Caco-2 (cell line): ENCODE results near the gene TXNDC16. TPM values are rescaled to one million over a fixed set of nuclear protein-coding genes. Genes with fewer than 3 reads are reported as not detected.
"Not testable (repeated sequence)": the region's sequence is repeated elsewhere in the genome, so short reads cannot be mapped to it uniquely, and the experiment has no call there.

ENCODE experiments used
- BruUV-seq: library from RNA; stranded (reverse); fragments of 400-500 nt; replicated peaks from 2 replicates; lab custom pipeline; 2021; lab: Mats Ljungman, UMichigan
- CTCF ChIA-PET: fragments of 300-600 bp; sonication (Branson Sonifier 250); formaldehyde crosslinking; loops from one replicate; lab custom pipeline; 2022; ENCODE audit warnings: antibody characterized with exemption; lab: Charles Lee
- POLR2A ChIA-PET: fragments of 300-600 bp; sonication (Branson Sonifier 250); formaldehyde crosslinking; loops from one replicate; lab custom pipeline; 2022; ENCODE audit warnings: antibody characterized with exemption; lab: Charles Lee
- DNase-seq, 2 experiments: peaks; one replicate each; pipeline versions ENCODE4 v3.0.0 to v3.0.0-alpha.2; 2020 to 2022
- H3K27me3 ChIP-seq: replicated peaks from 2 replicates; pipeline ENCODE4 v1.6.0; 2011; ENCODE audit warnings: low read length; ENCODE audit not compliant: control insufficient read depth, insufficient read depth
- H3K36me3 ChIP-seq: 2 replicates; pipeline ENCODE4 v1.5.1; 2011; ENCODE audit warnings: low read length; ENCODE audit not compliant: control insufficient read depth, insufficient read depth
- H3K4me1 ChIP-seq: fragments of 250-450 bp; sonication (Bioruptor Pico); 2 replicates; pipeline ENCODE4 v1.5.1; 2020; ENCODE audit warnings: mild to moderate bottlenecking
- H3K4me3 ChIP-seq: 2 replicates; pipeline ENCODE4 v1.5.1; 2011; ENCODE audit warnings: low read depth, mild to moderate bottlenecking, control low read depth, low read length
- H3K9me3 ChIP-seq: fragments of 250-450 bp; sonication (Bioruptor Pico); 2 replicates; pipeline ENCODE4 v1.5.1; 2020; ENCODE audit warnings: mild to moderate bottlenecking, moderate library complexity
- H3K27ac Mint-ChIP-seq: one replicate; pipeline ENCODE4 v1.8.0; 2022; ENCODE audit warnings: mixed read lengths; ENCODE audit not compliant: unreplicated experiment
- H3K27me3 Mint-ChIP-seq: one replicate; pipeline ENCODE4 v1.8.0; 2022; ENCODE audit warnings: mixed read lengths; ENCODE audit not compliant: insufficient read depth, unreplicated experiment
- H3K36me3 Mint-ChIP-seq: one replicate; pipeline ENCODE4 v1.8.0; 2022; ENCODE audit warnings: mild to moderate bottlenecking, mixed read lengths; ENCODE audit not compliant: insufficient read depth, unreplicated experiment
- H3K4me1 Mint-ChIP-seq: one replicate; pipeline ENCODE4 v1.8.0; 2022; ENCODE audit warnings: low read depth, mixed read lengths; ENCODE audit not compliant: unreplicated experiment
- H3K4me3 Mint-ChIP-seq: one replicate; pipeline ENCODE4 v1.8.0; 2022; ENCODE audit warnings: mild to moderate bottlenecking, moderate library complexity, mixed read lengths; ENCODE audit not compliant: unreplicated experiment
- H3K9me3 Mint-ChIP-seq: one replicate; pipeline ENCODE4 v1.8.0; 2022; ENCODE audit warnings: mixed read lengths; ENCODE audit not compliant: unreplicated experiment
- intact Hi-C: fragments of 100-400 bp; cut with micrococcal nuclease; formaldehyde crosslinking; loops from one replicate; pipeline ENCODE4 v1.10.0; 2022; ENCODE audit not compliant: unreplicated experiment
- total RNA-seq: library from RNA; stranded (reverse); gene quantifications from 2 replicates; pipeline ENCODE4 v1.2.3, GENCODE V29; 2022
- TF ChIP-seq, protein P1 (sequence below), 2 experiments: fragments of 200-600 bp in 1 of 2; IDR thresholded peaks; 1 replicate in 1 of 2; 2 replicates in 1 of 2; pipeline versions ENCODE4 v1.5.1 to v1.8.0; 2011 to 2022; ENCODE audit warnings: antibody characterized with exemption in 1 of 2, control low read depth in 1 of 2, inconsistent platforms in 1 of 2, low read depth in 1 of 2, low read length in 1 of 2, mild to moderate bottlenecking in 1 of 2, moderate library complexity in 1 of 2; ENCODE audit not compliant: insufficient read depth in 1 of 2, severe bottlenecking in 1 of 2, unreplicated experiment in 1 of 2

Gene TXNDC16
- total RNA-seq, 1 experiment from 2014 or later: 6.6 TPM

DNA sequence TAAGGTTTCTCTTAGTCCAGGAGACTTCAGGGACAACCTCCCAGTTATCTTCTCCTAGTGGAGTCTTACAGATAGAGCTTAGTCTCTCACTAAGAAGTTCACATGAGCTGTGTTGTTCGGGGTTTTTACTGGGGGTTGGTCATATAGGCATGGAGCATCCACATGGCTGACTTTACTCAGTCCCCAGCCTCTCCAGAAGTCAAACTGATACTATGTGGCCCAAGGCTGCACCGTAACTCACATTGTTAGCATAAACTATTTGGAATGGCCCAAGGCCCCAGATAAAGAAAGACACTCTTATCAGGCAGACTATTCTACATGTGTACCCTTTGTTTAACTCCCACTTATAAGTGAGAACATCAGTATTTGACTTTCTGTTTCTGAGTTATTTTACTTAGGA, 23.6 kb upstream of the TXNDC16 start:
- H3K27me3 ChIP-seq: no peaks in the 10 kb centered on the region
- BruUV-seq: no TSS peak
- H3K4me3 Mint-ChIP-seq: no peak overlapping the region
- H3K27ac Mint-ChIP-seq: no peak overlapping the region
- peaks cover 22% of the 10 kb centered on the region for H3K9me3 Mint-ChIP-seq
- no peaks in the 10 kb centered on the region for H3K36me3 ChIP-seq
- H3K4me3 ChIP-seq: no peak overlapping the region
- H3K4me1 Mint-ChIP-seq: no peaks in the 10 kb centered on the region
- peaks cover 8% of the 10 kb centered on the region for H3K4me1 ChIP-seq
- H3K27me3 Mint-ChIP-seq: no peaks in the 10 kb centered on the region
- H3K36me3 Mint-ChIP-seq: peaks cover 3% of the 10 kb centered on the region
- POLR2A ChIA-PET: no interaction called here
- TF ChIP-seq, protein P1, sequence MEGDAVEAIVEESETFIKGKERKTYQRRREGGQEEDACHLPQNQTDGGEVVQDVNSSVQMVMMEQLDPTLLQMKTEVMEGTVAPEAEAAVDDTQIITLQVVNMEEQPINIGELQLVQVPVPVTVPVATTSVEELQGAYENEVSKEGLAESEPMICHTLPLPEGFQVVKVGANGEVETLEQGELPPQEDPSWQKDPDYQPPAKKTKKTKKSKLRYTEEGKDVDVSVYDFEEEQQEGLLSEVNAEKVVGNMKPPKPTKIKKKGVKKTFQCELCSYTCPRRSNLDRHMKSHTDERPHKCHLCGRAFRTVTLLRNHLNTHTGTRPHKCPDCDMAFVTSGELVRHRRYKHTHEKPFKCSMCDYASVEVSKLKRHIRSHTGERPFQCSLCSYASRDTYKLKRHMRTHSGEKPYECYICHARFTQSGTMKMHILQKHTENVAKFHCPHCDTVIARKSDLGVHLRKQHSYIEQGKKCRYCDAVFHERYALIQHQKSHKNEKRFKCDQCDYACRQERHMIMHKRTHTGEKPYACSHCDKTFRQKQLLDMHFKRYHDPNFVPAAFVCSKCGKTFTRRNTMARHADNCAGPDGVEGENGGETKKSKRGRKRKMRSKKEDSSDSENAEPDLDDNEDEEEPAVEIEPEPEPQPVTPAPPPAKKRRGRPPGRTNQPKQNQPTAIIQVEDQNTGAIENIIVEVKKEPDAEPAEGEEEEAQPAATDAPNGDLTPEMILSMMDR (IDR thresholded peaks at IDR 0.05; ENCODE audit: insufficient read depth in 1 of 2, low read depth in 1 of 2, low read length in 1 of 2, severe bottlenecking in 1 of 2, unreplicated experiment in 1 of 2): no peak
- CTCF ChIA-PET: interaction anchor here (0.6 kb wide), 1 partner anchor 23 kb away, joined by 4 read pairs; the partner anchor contains the start of gene GPR137C
- intact Hi-C loops: no loop called here
- peaks cover 11% of the 10 kb centered on the region for H3K9me3 ChIP-seq
- DNase-seq: peak in 1 of 2 experiments; percentile 18

DNA sequence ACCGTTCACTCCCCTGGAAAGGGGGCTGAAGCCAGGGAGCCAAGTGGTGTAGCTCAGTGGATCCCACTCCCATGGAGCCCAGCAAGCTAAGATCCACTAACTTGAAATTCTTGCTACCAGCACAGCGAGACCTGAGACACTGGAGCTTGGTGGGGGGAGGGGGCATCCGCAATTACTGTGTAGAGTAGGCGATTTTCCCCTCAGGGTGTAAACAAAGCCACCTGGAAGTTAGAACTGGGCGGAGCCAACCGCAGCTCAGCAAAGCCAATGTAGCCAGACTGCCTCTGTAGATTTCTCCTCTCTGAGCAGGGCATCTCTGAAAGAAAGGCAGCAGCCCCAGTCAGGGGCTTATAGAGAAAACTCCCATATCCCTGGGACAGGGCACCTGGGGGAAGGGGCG, 16.1 kb upstream of the TXNDC16 start:
- BruUV-seq, H3K4me3 Mint-ChIP-seq, H3K27me3 Mint-ChIP-seq, DNase-seq, H3K27ac Mint-ChIP-seq, H3K4me3 ChIP-seq, H3K4me1 ChIP-seq, intact Hi-C loops, POLR2A ChIA-PET, H3K36me3 ChIP-seq, H3K4me1 Mint-ChIP-seq, H3K27me3 ChIP-seq, CTCF ChIA-PET: not testable (repeated sequence)
- peaks cover 16% of the 10 kb centered on the region for H3K9me3 ChIP-seq
- Mint-ChIP-seq H3K9me3 (peaks cover 41% of the 10 kb centered on the region), H3K36me3 (peaks cover 10% of the 10 kb centered on the region)

DNA sequence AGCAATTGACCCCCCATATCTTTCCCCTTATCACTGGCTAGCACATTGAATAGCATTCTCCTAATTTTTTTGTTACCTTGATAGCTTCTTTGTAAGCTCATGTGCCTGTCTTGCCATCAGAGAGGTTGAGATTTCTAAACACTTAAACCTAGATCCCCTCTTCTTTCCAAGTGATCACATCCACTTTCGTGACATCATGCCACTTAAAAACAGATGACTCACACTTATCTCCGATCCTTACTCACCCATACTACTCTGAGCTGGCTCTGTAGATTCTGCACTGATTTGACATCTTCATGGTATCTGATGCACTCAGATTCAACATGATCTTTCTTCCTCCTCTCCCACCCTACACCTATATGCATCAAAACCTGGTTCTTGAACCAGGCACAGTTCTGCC, 10.8 kb upstream of the TXNDC16 start:
- TF ChIP-seq, protein P1 (IDR thresholded peaks at IDR 0.05; ENCODE audit: insufficient read depth in 1 of 2, low read depth in 1 of 2, low read length in 1 of 2, severe bottlenecking in 1 of 2, unreplicated experiment in 1 of 2): no peak
- intact Hi-C loops: no loop called here
- POLR2A ChIA-PET: no interaction called here

More for the DNA sequence above, 10.8 kb upstream of the TXNDC16 start:
- Histone ChIP-seq H3K9me3 (0 out of 2 replicates have a peak, but pooled peaks cover 4% of the 10 kb centered on the region), H3K36me3 (no peaks in the 10 kb centered on the region), H3K4me1 (no peaks in the 10 kb centered on the region), H3K27me3 (no peaks in the 10 kb centered on the region), H3K4me3 (no peak overlapping the region)
- H3K27ac Mint-ChIP-seq: no peak overlapping the region
- no peak for DNase-seq
- H3K4me1 Mint-ChIP-seq: no peaks in the 10 kb centered on the region
- no peak overlapping the region for H3K4me3 Mint-ChIP-seq
- H3K36me3 Mint-ChIP-seq: no peaks in the 10 kb centered on the region
- H3K9me3 Mint-ChIP-seq: no peaks in the 10 kb centered on the region
- BruUV-seq: no TSS peak
- H3K27me3 Mint-ChIP-seq: no peaks in the 10 kb centered on the region
- CTCF ChIA-PET: interaction anchor here (0.5 kb wide), 1 partner anchor 11 kb away, joined by 4 read pairs; the partner anchor contains the start of gene TXNDC16
